Omental fat pad (tissue), 4 donors: ENCODE measurements around the gene DSP. TPM values are rescaled to one million over a fixed set of nuclear protein-coding genes. Genes with fewer than 3 reads are reported as not detected.
A peak's percentile ranks its signal among the peaks of the same experiment; 100 is the strongest.

Experiments used
- ATAC-seq: fragments of 150-250 bp; one replicate; pipeline ENCODE4 v1.9.1; 2016; ENCODE audit warnings: mild to moderate bottlenecking, moderate library complexity; ENCODE audit not compliant: low FRiP score
- DNase-seq: peaks from one replicate; pipeline ENCODE4 v3.0.0-alpha.2; 2019; ENCODE audit warnings: low spot score
- total RNA-seq, 4 donors: library from RNA; depleted of rRNA; stranded (reverse); fragments of >200 nt; gene quantifications; one replicate each; pipeline ENCODE4 v1.1.0, GENCODE V29; 2016
- TF ChIP-seq, protein P1 (sequence below), 3 donors: fragments of 450-650 bp; IDR thresholded peaks; one replicate each; pipeline ENCODE4 v1.5.1; 2016 to 2017; ENCODE audit warnings: antibody characterized with exemption in 3 of 3, mild to moderate bottlenecking in 3 of 3, moderate library complexity in 2 of 3

Gene DSP, protein sequence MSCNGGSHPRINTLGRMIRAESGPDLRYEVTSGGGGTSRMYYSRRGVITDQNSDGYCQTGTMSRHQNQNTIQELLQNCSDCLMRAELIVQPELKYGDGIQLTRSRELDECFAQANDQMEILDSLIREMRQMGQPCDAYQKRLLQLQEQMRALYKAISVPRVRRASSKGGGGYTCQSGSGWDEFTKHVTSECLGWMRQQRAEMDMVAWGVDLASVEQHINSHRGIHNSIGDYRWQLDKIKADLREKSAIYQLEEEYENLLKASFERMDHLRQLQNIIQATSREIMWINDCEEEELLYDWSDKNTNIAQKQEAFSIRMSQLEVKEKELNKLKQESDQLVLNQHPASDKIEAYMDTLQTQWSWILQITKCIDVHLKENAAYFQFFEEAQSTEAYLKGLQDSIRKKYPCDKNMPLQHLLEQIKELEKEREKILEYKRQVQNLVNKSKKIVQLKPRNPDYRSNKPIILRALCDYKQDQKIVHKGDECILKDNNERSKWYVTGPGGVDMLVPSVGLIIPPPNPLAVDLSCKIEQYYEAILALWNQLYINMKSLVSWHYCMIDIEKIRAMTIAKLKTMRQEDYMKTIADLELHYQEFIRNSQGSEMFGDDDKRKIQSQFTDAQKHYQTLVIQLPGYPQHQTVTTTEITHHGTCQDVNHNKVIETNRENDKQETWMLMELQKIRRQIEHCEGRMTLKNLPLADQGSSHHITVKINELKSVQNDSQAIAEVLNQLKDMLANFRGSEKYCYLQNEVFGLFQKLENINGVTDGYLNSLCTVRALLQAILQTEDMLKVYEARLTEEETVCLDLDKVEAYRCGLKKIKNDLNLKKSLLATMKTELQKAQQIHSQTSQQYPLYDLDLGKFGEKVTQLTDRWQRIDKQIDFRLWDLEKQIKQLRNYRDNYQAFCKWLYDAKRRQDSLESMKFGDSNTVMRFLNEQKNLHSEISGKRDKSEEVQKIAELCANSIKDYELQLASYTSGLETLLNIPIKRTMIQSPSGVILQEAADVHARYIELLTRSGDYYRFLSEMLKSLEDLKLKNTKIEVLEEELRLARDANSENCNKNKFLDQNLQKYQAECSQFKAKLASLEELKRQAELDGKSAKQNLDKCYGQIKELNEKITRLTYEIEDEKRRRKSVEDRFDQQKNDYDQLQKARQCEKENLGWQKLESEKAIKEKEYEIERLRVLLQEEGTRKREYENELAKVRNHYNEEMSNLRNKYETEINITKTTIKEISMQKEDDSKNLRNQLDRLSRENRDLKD (N-terminal part only)
- total RNA-seq: 10 to 100 TPM in 3 of 4 donors, 1 to 10 TPM in 1; 6.6 to 47.9 (median 25.5) TPM

DNA sequence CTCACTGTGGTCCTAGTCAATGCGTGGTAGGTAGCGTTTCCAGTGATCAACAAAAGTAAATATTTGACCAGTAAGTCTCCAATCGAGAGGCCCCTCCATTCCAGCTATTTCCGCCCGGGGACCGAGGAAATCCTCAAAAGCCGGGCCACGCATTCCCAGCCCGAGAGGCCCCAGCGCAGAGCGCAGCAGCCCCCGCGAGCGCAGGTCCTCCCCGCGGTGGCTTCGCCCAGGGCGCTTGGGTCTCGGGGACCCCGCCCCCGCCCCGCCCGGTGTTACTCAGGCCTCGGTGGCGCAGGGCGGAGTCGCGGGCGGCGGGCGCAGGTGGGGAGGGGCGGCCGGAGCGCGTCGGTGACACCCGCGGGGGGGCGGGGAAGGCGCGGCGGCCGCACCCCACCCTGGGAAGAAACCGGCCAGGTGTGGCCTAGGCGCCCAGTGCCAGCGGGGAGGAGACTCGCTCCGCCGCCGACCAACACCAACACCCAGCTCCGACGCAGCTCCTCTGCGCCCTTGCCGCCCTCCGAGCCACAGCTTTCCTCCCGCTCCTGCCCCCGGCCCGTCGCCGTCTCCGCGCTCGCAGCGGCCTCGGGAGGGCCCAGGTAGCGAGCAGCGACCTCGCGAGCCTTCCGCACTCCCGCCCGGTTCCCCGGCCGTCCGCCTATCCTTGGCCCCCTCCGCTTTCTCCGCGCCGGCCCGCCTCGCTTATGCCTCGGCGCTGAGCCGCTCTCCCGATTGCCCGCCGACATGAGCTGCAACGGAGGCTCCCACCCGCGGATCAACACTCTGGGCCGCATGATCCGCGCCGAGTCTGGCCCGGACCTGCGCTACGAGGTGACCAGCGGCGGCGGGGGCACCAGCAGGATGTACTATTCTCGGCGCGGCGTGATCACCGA, at the start of gene DSP:
DSP (plus strand) TSS at position 497 of the 890 bp plus-strand sequence; CDS start at position 742, 245 bp downstream.
- TF ChIP-seq, protein P1, sequence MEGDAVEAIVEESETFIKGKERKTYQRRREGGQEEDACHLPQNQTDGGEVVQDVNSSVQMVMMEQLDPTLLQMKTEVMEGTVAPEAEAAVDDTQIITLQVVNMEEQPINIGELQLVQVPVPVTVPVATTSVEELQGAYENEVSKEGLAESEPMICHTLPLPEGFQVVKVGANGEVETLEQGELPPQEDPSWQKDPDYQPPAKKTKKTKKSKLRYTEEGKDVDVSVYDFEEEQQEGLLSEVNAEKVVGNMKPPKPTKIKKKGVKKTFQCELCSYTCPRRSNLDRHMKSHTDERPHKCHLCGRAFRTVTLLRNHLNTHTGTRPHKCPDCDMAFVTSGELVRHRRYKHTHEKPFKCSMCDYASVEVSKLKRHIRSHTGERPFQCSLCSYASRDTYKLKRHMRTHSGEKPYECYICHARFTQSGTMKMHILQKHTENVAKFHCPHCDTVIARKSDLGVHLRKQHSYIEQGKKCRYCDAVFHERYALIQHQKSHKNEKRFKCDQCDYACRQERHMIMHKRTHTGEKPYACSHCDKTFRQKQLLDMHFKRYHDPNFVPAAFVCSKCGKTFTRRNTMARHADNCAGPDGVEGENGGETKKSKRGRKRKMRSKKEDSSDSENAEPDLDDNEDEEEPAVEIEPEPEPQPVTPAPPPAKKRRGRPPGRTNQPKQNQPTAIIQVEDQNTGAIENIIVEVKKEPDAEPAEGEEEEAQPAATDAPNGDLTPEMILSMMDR (IDR thresholded peaks at IDR 0.05): no peak
- ATAC-seq: peak; percentile 64
- no peak for DNase-seq

DNA sequence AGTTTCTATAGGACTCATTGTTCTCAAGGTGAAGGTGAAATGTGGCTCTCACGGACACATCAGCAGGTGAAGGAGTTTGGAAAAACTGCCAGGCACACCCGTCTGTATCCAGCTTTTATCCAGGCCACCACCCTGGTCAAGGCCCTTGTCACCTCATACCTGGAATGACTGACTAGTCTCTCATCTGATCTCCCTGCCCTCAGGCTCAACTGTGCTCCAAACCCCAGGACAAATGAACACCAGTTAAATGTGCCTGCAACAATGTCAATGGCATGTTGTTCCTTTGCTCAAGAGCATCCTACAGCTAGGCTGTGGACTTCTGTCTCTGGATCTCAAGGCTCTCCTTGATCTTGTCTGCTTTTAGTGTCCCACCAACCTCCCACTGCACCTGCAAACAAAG, 47.6 kb upstream of the DSP start:
- ATAC-seq (no peak), DNase-seq (no peak)
- TF ChIP-seq, protein P1 (IDR thresholded peaks at IDR 0.05): no peak

DNA sequence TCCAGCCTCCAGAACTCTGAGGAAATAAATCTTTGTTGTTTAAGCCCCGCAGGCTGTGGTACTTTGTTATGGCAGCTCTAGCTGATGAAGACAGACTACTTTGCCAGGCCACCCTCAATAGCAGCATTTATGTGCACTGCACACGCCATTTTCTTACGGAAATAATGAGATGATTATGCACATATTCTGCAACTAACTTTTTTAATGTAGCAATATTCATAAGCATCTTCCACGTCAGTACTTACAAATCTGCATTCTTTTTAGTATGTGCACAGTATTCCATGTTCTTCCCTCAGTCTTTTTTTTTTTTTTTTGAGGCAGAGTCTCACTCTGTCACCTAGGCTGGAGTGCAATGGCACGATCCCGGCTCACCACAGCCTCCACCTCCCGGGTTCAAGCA, 46.8 kb upstream of the DSP start:
- ATAC-seq (no peak), DNase-seq (no peak)
- TF ChIP-seq, protein P1 (IDR thresholded peaks at IDR 0.05): no peak

DNA sequence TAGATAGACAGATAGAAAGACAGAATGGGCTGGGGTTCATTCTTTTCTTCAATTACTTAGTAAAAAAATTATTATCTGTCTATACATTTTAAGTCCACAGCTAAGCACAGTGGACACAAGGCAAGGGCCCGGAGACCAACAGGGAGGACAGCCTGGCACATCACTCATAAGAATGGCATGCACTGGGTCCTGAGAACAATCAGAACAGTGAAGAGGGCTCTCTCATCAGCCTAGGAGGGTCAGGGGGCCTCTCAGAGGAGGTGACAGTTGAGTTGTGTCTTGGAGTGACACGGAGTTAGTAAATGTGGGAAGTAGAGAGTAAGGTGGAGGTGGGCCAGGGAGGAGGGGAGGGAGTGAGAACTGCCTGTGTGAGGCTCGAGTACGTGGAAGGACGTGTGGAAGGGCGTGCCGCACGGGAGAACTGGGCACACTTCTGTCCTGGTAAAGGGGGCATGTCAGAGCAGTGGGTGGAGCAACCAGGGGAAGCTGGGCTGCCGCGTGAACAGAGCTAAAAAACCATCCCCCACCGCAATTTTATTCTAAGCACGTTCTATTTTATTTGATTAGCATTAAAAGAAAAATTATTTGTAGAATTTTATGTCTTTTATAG, 45.1 kb upstream of the DSP start:
- no peak for ATAC-seq
- TF ChIP-seq, protein P1 (IDR thresholded peaks at IDR 0.05): no peak
- DNase-seq: no peak

DNA sequence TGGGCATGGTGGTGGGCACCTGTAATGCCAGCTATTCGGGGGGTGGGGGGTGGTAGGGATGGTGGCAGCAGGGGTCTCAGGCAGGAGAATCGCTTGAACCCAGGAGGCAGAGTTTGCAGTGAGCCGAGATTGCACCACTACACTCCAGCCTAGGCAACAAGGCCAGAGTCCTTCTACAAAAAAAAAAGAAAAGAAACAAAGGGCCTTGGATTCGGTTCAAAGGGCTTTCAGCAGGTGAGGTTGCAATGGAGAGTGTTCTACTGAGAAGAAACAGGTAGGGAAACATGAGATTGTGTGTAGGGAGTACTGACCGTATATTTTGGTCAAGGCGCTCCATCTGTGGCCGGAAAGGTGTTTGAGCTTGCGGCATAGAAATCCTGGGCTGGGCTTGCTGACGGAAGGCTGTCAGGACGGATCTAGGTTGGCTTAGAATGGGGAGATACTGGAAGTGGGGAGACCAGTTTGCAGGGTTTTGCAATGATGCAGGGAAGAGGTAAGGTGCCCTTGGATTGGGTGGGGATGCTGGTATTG, 40.7 kb upstream of the DSP start:
- TF ChIP-seq, protein P1 (IDR thresholded peaks at IDR 0.05): no peak
- ATAC-seq: no peak
- no peak for DNase-seq
